NCI-H1105 (cell line): ENCODE measurements around the gene ABCA4.
A peak's percentile ranks its signal among the peaks of the same experiment; 100 is the strongest.

Source experiments
- DNase-seq: peaks from one replicate; lab custom pipeline; 2025; lab: John Stamatoyannopoulos, UW

The ABCA4 gene

GRCh38 chr1:94104776-94105580 is 16.0 kb downstream of the ABCA4 start:
- no peak for DNase-seq

GRCh38 chr1:94104127-94104684 is 16.7 kb downstream of the ABCA4 start:
- no peak for DNase-seq

- DNase-seq, result no peak
These were observed 17.3 kb downstream of the ABCA4 start for GRCh38 chr1:94103608-94104007.

GRCh38 chr1:94101613-94102525 is 19.1 kb downstream of the ABCA4 start:
- DNase-seq, result peak; percentile 2

- no peak for DNase-seq
These were observed 19.9 kb downstream of the ABCA4 start for GRCh38 chr1:94100785-94101612.

- no peak for DNase-seq
These were observed 20.7 kb downstream of the ABCA4 start for GRCh38 chr1:94100129-94100784.

- no peak for DNase-seq
These were observed 21.6 kb downstream of the ABCA4 start for GRCh38 chr1:94099303-94099702.

GRCh38 chr1:94098585-94099111 is 22.3 kb downstream of the ABCA4 start:
- DNase-seq, result no peak

GRCh38 chr1:94096797-94097549 is 24.0 kb downstream of the ABCA4 start:
- no peak for DNase-seq

- DNase-seq, result no peak
These were observed 25.0 kb downstream of the ABCA4 start for GRCh38 chr1:94095744-94096469.

- no peak for DNase-seq
These were observed 25.8 kb downstream of the ABCA4 start for GRCh38 chr1:94095112-94095637.

- no peak for DNase-seq
These were observed 26.4 kb downstream of the ABCA4 start for GRCh38 chr1:94094469-94095111.

GRCh38 chr1:94093996-94094395 is 27.0 kb downstream of the ABCA4 start:
- DNase-seq, result no peak

GRCh38 chr1:94093396-94093795 is 27.6 kb downstream of the ABCA4 start:
- no peak for DNase-seq

GRCh38 chr1:94092210-94092613 is 28.7 kb downstream of the ABCA4 start:
- no peak for DNase-seq

GRCh38 chr1:94090761-94091160 is 30.2 kb downstream of the ABCA4 start:
- no peak for DNase-seq

GRCh38 chr1:94087193-94087592 is 33.8 kb downstream of the ABCA4 start:
- no peak for DNase-seq

GRCh38 chr1:94084547-94084946 is 36.4 kb downstream of the ABCA4 start:
- no peak for DNase-seq

- no peak for DNase-seq
These were observed 36.9 kb downstream of the ABCA4 start for GRCh38 chr1:94084085-94084484.
